Measurements from ENCODE around the gene PIBF1. TPM values are rescaled to one million over a fixed set of nuclear protein-coding genes. Genes with fewer than 3 reads are reported as not detected.
A peak's percentile ranks its signal among the peaks of the same experiment; 100 is the strongest.

The PIBF1 gene
- total and polyA plus RNA-seq, 4 experiments from 2014 or later = 10.4 to 36.0 (median 23.0) TPM

GRCh38 chr13:73058432-73058735, 276.5 kb downstream of the PIBF1 start:
- Mint-ChIP-seq H3K4me1 (peaks cover 14 to 30% (median 18%) of the 10 kb centered on the region in 4 donors), H3K9me3 (no peaks in the 10 kb centered on the region), H3K27me3 (peaks cover 10 to 13% of the 10 kb centered on the region in 2 donors), H3K27ac (peak overlapping the region in 6 of 7 donors; percentile 54 to 93 (median 82)), H3K4me3 (peak overlapping the region; percentile 87 to 95 (median 92)), H3K36me3 (peaks cover 3 to 5% of the 10 kb centered on the region in 2 donors)
- POLR2A ChIA-PET (ENCODE audit: partially characterized antibody) = interaction anchor here (0.7 to 2.7 kb wide), 7 partner anchors 19 to 1075 kb away, joined by 3 to 13 read pairs (median 3); partner anchors contain the start of genes DIS3 and PIBF1
- peak overlapping the region; percentile 52 to 60 for H3K4me3 ChIP-seq (ENCODE audit: low read length in 2 of 2)
- no peaks in the 10 kb centered on the region for H3K9me3 ChIP-seq (ENCODE audit: control insufficient read depth in 1 of 2, low read length in 2 of 2)
- CTCF ChIA-PET (ENCODE audit: partially characterized antibody) = interaction anchor here (0.9 to 3.2 kb wide), 5 partner anchors 11 to 708 kb away, joined by 3 to 14 read pairs (median 3); no protein-coding TSS in a partner anchor
- no peaks in the 10 kb centered on the region for H3K36me3 ChIP-seq (ENCODE audit: insufficient read depth, low read length)
- no peak overlapping the region for H3K27ac ChIP-seq (ENCODE audit: low read depth, low read length)
- intact Hi-C loops (cut with micrococcal nuclease) = loop anchor here (1.0 to 5.0 kb wide), 4 partner anchors 277 to 657 kb away; partner anchors contain the start of genes BORA, DIS3 and MZT1
- H3K4me1 ChIP-seq (ENCODE audit: insufficient read depth, low read length) = peaks cover 19% of the 10 kb centered on the region
- H3K27me3 ChIP-seq (ENCODE audit: insufficient read depth, low read length) = peaks cover 11% of the 10 kb centered on the region
- no peak for DNase-seq

- peak; percentile 93 to 97 (median 94) for DNase-seq
- H3K27ac Mint-ChIP-seq = peak within 1 kb of the TSS; percentile 72 to 94 (median 84)
- no peaks in the 10 kb centered on the region for H3K9me3 Mint-ChIP-seq
- Histone ChIP-seq H3K4me3 (ENCODE audit: low read length in 2 of 2) (peak within 1 kb of the TSS; percentile 52 to 60), H3K27ac (ENCODE audit: low read depth, low read length) (no peak within 1 kb of the TSS), H3K4me1 (ENCODE audit: insufficient read depth, low read length) (peaks cover 19% of the 10 kb centered on the region), H3K27me3 (ENCODE audit: insufficient read depth, low read length) (peaks cover 11% of the 10 kb centered on the region), H3K9me3 (ENCODE audit: control insufficient read depth in 1 of 2, low read length in 2 of 2) (no peaks in the 10 kb centered on the region), H3K36me3 (ENCODE audit: insufficient read depth, low read length) (no peaks in the 10 kb centered on the region)
- intact Hi-C loops (cut with micrococcal nuclease) = loop anchor here (1.0 to 5.0 kb wide), 4 partner anchors 278 to 656 kb away; partner anchors contain the start of genes BORA, DIS3 and MZT1
- H3K36me3 Mint-ChIP-seq = peaks cover 3 to 5% of the 10 kb centered on the region in 2 donors
- peaks cover 10 to 13% of the 10 kb centered on the region in 2 donors for H3K27me3 Mint-ChIP-seq
- peak within 1 kb of the TSS; percentile 87 to 95 (median 92) for H3K4me3 Mint-ChIP-seq
- ChIA-PET POLR2A (ENCODE audit: partially characterized antibody) (interaction anchor here (0.7 to 2.7 kb wide), 11 partner anchors 12 to 1074 kb away, joined by 3 to 13 read pairs (median 3); partner anchors contain the start of genes DIS3 and PIBF1), CTCF (ENCODE audit: partially characterized antibody) (interaction anchor here (0.7 to 3.2 kb wide), 7 partner anchors 11 to 790 kb away, joined by 3 to 14 read pairs (median 3); no protein-coding TSS in a partner anchor)
- H3K4me1 Mint-ChIP-seq = peaks cover 14 to 30% (median 18%) of the 10 kb centered on the region in 4 donors
Measured at GRCh38 chr13:73058736-73059459, 277.0 kb downstream of the PIBF1 start, which contains the start of gene KLF5. KLF5 (plus strand) TSS chr13:73059005; CDS start chr13:73059328, 323 bp downstream.

GRCh38 chr13:73059460-73060250, 277.7 kb downstream of the PIBF1 start:
- H3K4me3 Mint-ChIP-seq = peak overlapping the region; percentile 78 to 88 (median 86)
- Histone ChIP-seq H3K9me3 (ENCODE audit: control insufficient read depth in 1 of 2, low read length in 2 of 2) (no peaks in the 10 kb centered on the region), H3K4me3 (ENCODE audit: low read length in 2 of 2) (peak overlapping the region in 1 of 2 donors; percentile 60), H3K27ac (ENCODE audit: low read depth, low read length) (no peak overlapping the region), H3K36me3 (ENCODE audit: insufficient read depth, low read length) (no peaks in the 10 kb centered on the region), H3K4me1 (ENCODE audit: insufficient read depth, low read length) (peaks cover 19% of the 10 kb centered on the region), H3K27me3 (ENCODE audit: insufficient read depth, low read length) (peaks cover 11% of the 10 kb centered on the region)
- peak overlapping the region in 4 of 7 donors; percentile 29 to 80 (median 70) for H3K27ac Mint-ChIP-seq
- POLR2A ChIA-PET (ENCODE audit: partially characterized antibody) = interaction anchor here (0.8 to 2.7 kb wide), 8 partner anchors 13 to 672 kb away, joined by 3 to 13 read pairs (median 4); partner anchors contain the start of genes DIS3 and PIBF1
- peaks cover 8 to 11% of the 10 kb centered on the region in 2 donors for H3K27me3 Mint-ChIP-seq
- no peaks in the 10 kb centered on the region for H3K9me3 Mint-ChIP-seq
- peaks cover 14 to 30% (median 18%) of the 10 kb centered on the region in 4 donors for H3K4me1 Mint-ChIP-seq
- CTCF ChIA-PET (ENCODE audit: partially characterized antibody) = interaction anchor here (0.6 to 3.2 kb wide), 9 partner anchors 13 to 1010 kb away, joined by 3 to 14 read pairs (median 3); no protein-coding TSS in a partner anchor
- peaks cover 3 to 5% of the 10 kb centered on the region in 2 donors for H3K36me3 Mint-ChIP-seq
- DNase-seq = peak in 4 of 5 donors; percentile 55 to 63 (median 57)
- intact Hi-C loops (cut with micrococcal nuclease) = loop anchor here (5.0 kb wide), 1 partner anchor 643 kb away; no protein-coding TSS in a partner anchor

- Mint-ChIP-seq H3K36me3 (peaks cover 3 to 5% of the 10 kb centered on the region in 2 donors), H3K27ac (peak overlapping the region in 2 of 7 donors; percentile 67 to 72), H3K27me3 (peaks cover 5 to 6% of the 10 kb centered on the region in 2 donors), H3K9me3 (no peaks in the 10 kb centered on the region), H3K4me1 (peaks cover 14 to 30% (median 18%) of the 10 kb centered on the region in 4 donors), H3K4me3 (peak overlapping the region; percentile 78 to 88 (median 86))
- Histone ChIP-seq H3K36me3 (ENCODE audit: insufficient read depth, low read length) (no peaks in the 10 kb centered on the region), H3K4me1 (ENCODE audit: insufficient read depth, low read length) (peaks cover 19% of the 10 kb centered on the region), H3K27ac (ENCODE audit: low read depth, low read length) (no peak overlapping the region), H3K27me3 (ENCODE audit: insufficient read depth, low read length) (peaks cover 11% of the 10 kb centered on the region), H3K9me3 (ENCODE audit: control insufficient read depth in 1 of 2, low read length in 2 of 2) (no peaks in the 10 kb centered on the region), H3K4me3 (ENCODE audit: low read length in 2 of 2) (peak overlapping the region in 1 of 2 donors; percentile 41)
- POLR2A ChIA-PET (ENCODE audit: partially characterized antibody) = interaction anchor here (1.4 to 2.7 kb wide), 2 partner anchors 655 to 663 kb away, joined by 4 to 13 read pairs; no protein-coding TSS in a partner anchor
- peak in 2 of 5 donors; percentile 2 for DNase-seq
- CTCF ChIA-PET (ENCODE audit: partially characterized antibody) = interaction anchor here (0.6 to 3.2 kb wide), 6 partner anchors 13 to 1009 kb away, joined by 3 to 14 read pairs (median 4); no protein-coding TSS in a partner anchor
- intact Hi-C loops (cut with micrococcal nuclease) = no loop called here
Measured at GRCh38 chr13:73060251-73061160, 278.6 kb downstream of the PIBF1 start.

GRCh38 chr13:73061473-73061872, 279.5 kb downstream of the PIBF1 start:
- DNase-seq = no peak
- peaks cover 19% of the 10 kb centered on the region for H3K4me1 ChIP-seq (ENCODE audit: insufficient read depth, low read length)
- H3K9me3 ChIP-seq (ENCODE audit: control insufficient read depth in 1 of 2, low read length in 2 of 2) = no peaks in the 10 kb centered on the region
- no peaks in the 10 kb centered on the region for H3K9me3 Mint-ChIP-seq
- peak overlapping the region in 1 of 8 donors; percentile 23 for H3K4me3 Mint-ChIP-seq
- no peak overlapping the region for H3K27ac ChIP-seq (ENCODE audit: low read depth, low read length)
- no peaks in the 10 kb centered on the region for H3K36me3 ChIP-seq (ENCODE audit: insufficient read depth, low read length)
- H3K4me1 Mint-ChIP-seq = peaks cover 14 to 30% (median 18%) of the 10 kb centered on the region in 4 donors
- no peak overlapping the region for H3K27ac Mint-ChIP-seq
- H3K36me3 Mint-ChIP-seq = peaks cover 3 to 5% of the 10 kb centered on the region in 2 donors
- POLR2A ChIA-PET (ENCODE audit: partially characterized antibody) = no interaction called here
- H3K27me3 ChIP-seq (ENCODE audit: insufficient read depth, low read length) = peaks cover 5% of the 10 kb centered on the region
- no peak overlapping the region for H3K4me3 ChIP-seq (ENCODE audit: low read length in 2 of 2)
- intact Hi-C loops (cut with micrococcal nuclease) = no loop called here
- no peaks in the 10 kb centered on the region for H3K27me3 Mint-ChIP-seq
- CTCF ChIA-PET (ENCODE audit: partially characterized antibody) = no interaction called here

- H3K9me3 ChIP-seq (ENCODE audit: control insufficient read depth in 1 of 2, low read length in 2 of 2) = no peaks in the 10 kb centered on the region
- no peak for DNase-seq
- ChIA-PET POLR2A (ENCODE audit: partially characterized antibody) (no interaction called here), CTCF (ENCODE audit: partially characterized antibody) (interaction anchor here (0.9 kb wide), 1 partner anchor 14 kb away, joined by 3 read pairs; no protein-coding TSS in a partner anchor)
- no peak overlapping the region for H3K4me3 ChIP-seq (ENCODE audit: low read length in 2 of 2)
- H3K27ac Mint-ChIP-seq = no peak overlapping the region
- peaks cover 19% of the 10 kb centered on the region for H3K4me1 ChIP-seq (ENCODE audit: insufficient read depth, low read length)
- H3K27ac ChIP-seq (ENCODE audit: low read depth, low read length) = no peak overlapping the region
- H3K4me1 Mint-ChIP-seq = peaks cover 14 to 30% (median 18%) of the 10 kb centered on the region in 4 donors
- H3K27me3 Mint-ChIP-seq = no peaks in the 10 kb centered on the region
- H3K36me3 Mint-ChIP-seq = peaks cover 3 to 5% of the 10 kb centered on the region in 2 donors
- peak overlapping the region in 2 of 8 donors; percentile 22 to 43 for H3K4me3 Mint-ChIP-seq
- H3K27me3 ChIP-seq (ENCODE audit: insufficient read depth, low read length) = peaks cover 3% of the 10 kb centered on the region
- no peaks in the 10 kb centered on the region for H3K36me3 ChIP-seq (ENCODE audit: insufficient read depth, low read length)
- no peaks in the 10 kb centered on the region for H3K9me3 Mint-ChIP-seq
- intact Hi-C loops (cut with micrococcal nuclease) = no loop called here
Measured at GRCh38 chr13:73061876-73062275, 279.9 kb downstream of the PIBF1 start.

Measured in CD4-positive, alpha-beta memory T cell (primary cell).